ENCODE data around the gene MTHFR. TPM values are rescaled to one million over a fixed set of nuclear protein-coding genes. Genes with fewer than 3 reads are reported as not detected.

Gene MTHFR
- total RNA-seq, 1 experiment from 2014 or later, result 6.0 TPM

GRCh38 chr1:11797525-11798216 is 8.1 kb downstream of the MTHFR start:
- DNase-seq (ENCODE audit: low spot score), result no peak

GRCh38 chr1:11796036-11796828 is 9.5 kb downstream of the MTHFR start:
- DNase-seq (ENCODE audit: low spot score), result no peak

DNA sequence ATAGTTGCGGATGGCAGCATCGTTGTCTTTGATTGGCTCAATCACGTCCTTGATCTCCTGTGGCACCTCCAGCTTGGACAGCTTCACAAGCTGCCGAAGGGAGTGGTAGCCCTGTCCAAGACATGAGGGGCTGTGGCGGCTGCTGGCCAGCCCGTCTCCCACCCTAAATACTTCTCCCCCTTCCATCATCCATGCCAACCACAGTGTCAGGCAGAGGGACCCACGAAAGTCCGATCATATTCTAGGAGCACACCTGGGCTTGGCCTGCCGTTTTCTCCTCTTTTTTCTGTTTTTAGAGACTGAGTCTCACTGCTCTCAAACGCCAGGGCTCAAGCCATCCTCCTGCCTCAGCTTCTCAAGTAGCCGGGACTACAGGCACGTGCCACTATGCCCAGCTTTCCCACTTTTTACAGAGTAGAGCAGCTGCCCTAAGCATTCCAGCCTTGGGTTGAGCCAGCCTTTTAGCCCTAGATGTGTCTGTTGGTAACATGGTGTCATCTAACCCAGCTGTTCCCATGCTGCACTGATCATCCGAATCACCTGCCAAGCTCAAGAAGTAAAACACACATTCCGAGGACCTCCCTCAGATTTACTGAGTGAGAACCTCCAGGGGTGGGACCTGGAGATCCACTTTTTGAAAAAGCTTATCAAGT is 10.4 kb downstream of the MTHFR start:
- DNase-seq (ENCODE audit: low spot score), result no peak

DNA sequence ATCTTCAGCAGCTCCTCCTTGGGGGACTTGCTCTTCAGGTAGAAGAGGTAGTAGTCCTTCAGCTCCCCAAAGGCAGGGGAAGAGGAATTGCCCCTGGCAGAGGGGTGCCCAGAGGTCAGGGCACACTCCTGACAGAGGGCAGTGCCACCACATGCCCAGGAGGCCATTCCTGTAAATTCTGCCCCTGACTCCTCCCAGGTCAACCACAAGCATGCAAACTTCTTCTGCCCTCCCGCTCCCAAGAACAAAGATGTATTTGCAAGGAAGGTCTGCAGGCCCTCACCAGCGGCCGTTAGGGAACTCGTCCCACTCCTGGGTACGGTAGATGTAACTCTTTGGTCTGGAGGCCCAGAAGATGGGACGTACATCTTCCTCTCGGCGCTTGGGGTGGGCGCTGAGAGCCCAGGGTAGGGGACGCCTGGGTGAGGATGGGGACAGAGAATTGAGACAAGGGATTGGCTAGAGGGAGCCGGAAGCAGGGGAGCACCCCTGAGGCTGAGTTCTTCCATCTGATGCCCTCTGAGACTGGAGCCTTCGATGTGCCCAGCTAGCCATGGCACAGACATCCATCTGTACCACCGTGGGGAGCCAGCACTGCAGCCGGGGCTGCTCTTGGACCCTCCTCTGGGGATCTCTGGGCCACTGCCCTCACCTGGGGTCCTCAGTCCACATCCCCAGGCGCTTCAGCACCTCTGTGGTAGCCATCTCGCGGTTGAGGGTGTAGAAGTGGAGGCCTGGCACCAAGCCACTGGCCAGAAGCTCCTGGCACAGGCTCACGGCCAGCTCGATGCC is 11.1 kb downstream of the MTHFR start:
- no peak for DNase-seq (ENCODE audit: low spot score)

- DNase-seq (ENCODE audit: low spot score), result no peak
Measured at GRCh38 chr1:11793819-11794218, 11.9 kb downstream of the MTHFR start.

DNA sequence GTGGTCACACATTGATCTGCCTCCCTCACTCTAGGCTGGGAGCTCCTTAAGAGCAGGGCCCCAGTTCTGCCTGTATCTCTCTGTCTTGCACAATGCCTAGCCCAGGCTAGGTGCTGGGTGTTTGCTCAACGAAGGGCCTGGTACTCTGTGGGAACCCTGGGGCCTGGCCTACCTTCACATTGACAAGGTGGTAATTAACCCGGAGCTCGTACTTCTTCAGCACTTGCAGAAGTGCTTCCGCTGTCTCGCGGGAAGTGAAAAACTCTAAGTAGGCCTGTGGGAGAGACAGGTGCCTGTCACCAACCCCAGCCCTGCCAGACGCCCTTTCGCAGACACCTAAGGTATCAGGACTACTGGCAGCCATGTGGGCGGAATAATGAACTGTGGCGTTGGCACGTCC is 13.7 kb downstream of the MTHFR start:
- DNase-seq (ENCODE audit: low spot score), result no peak

- peak; percentile 96 for DNase-seq (ENCODE audit: low spot score)
Measured at GRCh38 chr1:11790880-11791715, 14.7 kb downstream of the MTHFR start.

DNA sequence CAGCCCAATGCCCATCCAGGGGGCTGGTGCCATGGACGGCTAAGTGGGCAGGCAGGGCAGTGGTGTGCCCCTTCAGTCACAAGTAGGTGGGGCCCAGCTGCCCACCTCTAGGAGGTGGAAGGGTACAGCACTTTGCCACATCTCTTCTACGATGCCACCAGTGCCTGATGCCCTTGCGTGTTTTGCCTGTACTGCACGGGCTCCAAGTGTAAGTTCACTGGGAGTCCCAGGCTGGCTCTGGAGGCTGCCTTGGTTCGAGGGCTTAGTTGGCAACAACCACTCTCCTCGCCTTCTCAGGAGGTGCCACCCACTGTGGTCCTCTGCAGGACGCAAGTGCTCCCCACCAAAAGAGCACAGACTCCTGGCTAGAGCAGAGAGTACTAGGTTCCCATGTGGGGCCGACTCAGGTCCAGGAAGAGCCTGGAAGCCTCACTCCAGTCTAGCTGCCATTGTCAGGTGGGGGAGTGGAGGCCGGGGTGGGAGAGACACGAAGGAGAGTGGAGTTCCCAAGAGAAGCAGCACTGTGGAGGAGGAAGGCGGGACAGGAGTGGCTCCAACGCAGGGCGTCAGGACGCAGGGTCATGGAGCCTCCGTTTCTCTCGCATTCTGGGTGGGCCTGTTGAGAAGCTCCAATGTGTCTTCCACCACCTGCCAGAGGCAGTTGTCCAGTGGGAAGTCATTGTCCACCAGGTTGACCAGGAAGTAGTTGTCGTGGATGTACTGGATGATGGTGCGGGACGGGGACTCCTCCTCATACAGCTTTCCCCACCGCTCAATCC is 15.5 kb downstream of the MTHFR start:
- DNase-seq (ENCODE audit: low spot score), result no peak

DNA sequence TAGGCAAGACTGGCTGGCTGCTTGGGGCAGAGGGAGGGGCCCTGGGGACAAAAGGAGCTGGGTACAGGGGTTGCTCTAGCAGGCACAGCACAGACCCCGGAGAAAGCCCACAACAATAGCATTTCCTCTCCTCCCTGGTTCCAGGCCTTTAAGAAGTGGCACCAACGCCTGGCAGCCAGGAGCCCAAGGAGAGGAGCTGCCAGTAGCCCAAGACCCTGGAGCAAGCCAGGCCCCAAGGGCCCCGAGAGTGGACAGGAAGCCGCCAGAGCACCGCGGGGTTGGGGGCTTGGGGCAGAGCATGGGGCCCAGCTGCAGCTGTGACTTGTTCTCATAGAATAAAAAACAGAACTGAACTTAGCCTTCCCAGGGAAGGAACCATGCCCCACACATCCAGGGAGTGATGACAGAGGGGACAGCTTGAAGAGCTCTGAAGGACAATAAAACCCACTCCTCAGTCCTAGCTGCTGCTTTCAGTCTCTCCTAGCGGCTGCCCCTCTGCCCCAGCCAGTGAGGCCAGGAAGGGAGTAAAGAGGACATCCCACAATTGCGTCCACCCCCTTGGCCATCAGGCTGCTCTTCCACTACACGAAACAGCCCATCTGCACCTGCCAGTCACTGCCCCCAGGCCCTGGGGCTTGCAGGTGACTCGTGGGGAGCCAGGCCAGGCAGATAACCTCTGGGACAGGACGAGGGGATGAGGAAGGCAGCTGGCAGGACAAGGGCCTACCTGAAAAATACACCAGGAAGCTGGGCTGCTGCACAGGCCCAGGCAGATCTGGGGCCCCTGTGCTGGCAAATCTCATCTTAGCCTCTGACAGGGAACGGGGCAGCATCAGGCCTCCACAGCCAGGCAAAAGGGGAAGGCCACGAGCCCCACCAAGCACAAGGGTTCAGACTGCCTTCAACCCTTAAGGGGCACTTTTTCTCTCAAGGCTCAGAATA is 16.4 kb downstream of the MTHFR start:
- no peak for DNase-seq (ENCODE audit: low spot score)

DNA sequence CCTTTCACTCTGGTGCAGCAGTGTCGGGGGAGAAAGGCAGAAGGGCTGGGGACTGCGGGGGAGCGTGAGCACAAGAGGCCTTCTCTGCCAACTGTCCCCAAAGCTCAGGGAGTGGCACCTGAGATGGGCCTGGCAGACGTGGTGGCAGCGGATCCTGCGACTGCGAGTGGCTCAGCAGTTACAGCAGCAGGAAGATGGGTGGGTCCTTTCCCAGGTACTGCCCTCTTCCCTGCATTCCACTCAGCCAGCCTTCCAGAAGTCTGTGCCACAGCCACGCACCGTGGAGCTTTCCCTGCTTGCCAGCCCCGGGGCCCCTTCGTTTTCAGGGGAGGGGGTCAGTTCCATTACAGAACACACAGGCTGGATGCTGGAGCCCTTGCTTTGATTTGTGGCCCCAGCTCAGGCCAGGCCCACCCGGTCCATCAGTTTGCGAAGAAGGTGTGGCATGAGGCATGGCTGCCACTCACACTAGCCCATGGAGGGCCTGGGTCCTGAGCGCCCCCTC is 17.2 kb downstream of the MTHFR start:
- no peak for DNase-seq (ENCODE audit: low spot score)

DNA sequence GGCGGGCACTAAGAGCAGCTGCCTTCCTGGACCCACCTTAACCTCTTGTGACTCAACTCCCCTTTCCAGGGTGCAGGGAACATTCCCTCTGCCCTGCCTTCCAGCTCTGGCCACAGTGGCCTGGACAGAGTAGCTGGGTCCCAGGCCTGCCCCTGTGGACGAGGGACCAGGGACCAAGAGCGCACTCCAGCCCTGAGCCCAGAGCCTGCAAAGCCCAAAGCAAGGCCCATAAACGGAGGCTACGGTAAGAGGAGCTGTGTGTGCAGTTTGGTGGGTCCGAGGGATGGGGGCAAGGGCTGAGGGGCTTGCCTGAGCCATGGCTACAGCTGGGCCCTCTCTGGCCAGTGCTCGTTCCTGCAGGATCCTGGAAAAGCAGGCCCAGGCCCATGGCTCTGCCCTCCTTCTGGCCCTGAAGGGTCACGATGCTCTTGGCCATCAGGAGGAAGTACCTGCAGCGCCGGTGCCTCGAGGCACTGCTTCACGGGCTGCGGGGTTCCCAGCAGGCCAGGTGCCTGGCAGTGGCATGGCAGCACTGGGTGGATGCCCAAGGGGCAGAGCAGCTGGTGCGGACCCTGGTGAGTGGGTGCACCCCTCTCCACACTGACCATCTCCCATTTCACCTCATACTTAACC is 17.8 kb downstream of the MTHFR start:
- no peak for DNase-seq (ENCODE audit: low spot score)

DNA sequence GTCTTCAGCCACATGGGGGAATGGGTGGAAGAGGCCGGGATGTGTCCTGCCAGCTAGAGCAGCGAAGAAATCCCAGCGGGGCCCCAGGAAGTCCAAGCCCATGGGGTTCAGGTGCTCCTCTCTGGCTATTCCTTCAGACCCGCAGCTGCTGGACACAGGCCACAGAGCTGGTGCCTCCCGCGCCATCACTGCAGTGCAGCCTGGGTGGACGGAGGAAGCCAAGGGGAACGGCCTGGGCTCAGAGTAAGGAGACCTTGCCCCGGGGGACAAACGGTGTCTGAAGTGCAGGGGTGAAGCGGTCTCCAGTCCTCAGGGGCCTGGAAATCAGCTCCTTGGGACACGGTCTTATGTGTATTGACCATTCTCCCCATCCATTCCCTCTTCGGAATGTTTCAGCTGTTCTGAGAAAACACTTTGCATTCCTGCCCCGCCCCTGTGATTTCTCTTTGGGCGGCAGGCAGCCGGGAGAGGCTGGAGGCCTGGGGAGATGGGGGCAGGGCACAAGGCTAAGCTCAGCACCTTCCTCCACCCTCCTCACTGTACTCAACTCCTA is 18.4 kb downstream of the MTHFR start:
- no peak for DNase-seq (ENCODE audit: low spot score)

- DNase-seq (ENCODE audit: low spot score), result no peak
Measured at GRCh38 chr1:11786168-11786567, 19.6 kb downstream of the MTHFR start.

- no peak for DNase-seq (ENCODE audit: low spot score)
Measured at GRCh38 chr1:11784993-11785769, 20.6 kb downstream of the MTHFR start.

GRCh38 chr1:11784256-11784992 is 21.3 kb downstream of the MTHFR start:
- DNase-seq (ENCODE audit: low spot score), result no peak

- DNase-seq (ENCODE audit: low spot score), result no peak
Measured at GRCh38 chr1:11783556-11783955, 22.2 kb downstream of the MTHFR start.

Data from H4 (cell line).